A673 (cell line): ENCODE results near the gene MTCH1. TPM values are rescaled to one million over a fixed set of nuclear protein-coding genes. Genes with fewer than 3 reads are reported as not detected.

Experiments
- BruUV-seq: library from RNA; stranded (reverse); fragments of 400-500 nt; replicated peaks from 2 replicates; lab custom pipeline; 2021; lab: Mats Ljungman, UMichigan
- CTCF ChIA-PET: fragments of 300-600 bp; sonication (Branson Sonifier 250); formaldehyde crosslinking; loops from one replicate; lab custom pipeline; 2022; ENCODE audit warnings: antibody characterized with exemption; lab: Charles Lee
- POLR2A ChIA-PET: fragments of 300-600 bp; sonication (Branson Sonifier 250); formaldehyde crosslinking; loops from one replicate; lab custom pipeline; 2022; ENCODE audit warnings: antibody characterized with exemption; ENCODE audit not compliant: low non-redundant PET; lab: Charles Lee
- DNase-seq: peaks from one replicate; pipeline ENCODE4 v3.0.0-alpha.2; 2015; ENCODE audit warnings: low spot score
- H3K27ac ChIP-seq: fragments of 200-600 bp; sonication (generic); 2 replicates; pipeline ENCODE4 v1.5.1; 2016; ENCODE audit warnings: mixed run types, low read depth, mild to moderate bottlenecking, mixed read lengths, antibody characterized with exemption, low read length; ENCODE audit not compliant: poor library complexity, severe bottlenecking
- H3K27me3 ChIP-seq: fragments of 200-600 bp; sonication (generic); replicated peaks from 2 replicates; pipeline ENCODE4 v1.6.1; 2017; ENCODE audit warnings: mixed run types, low read depth, mild to moderate bottlenecking, mixed read lengths, antibody characterized with exemption, low read length; ENCODE audit not compliant: insufficient read depth, poor library complexity
- H3K36me3 ChIP-seq: fragments of 200-600 bp; sonication (generic); 2 replicates; pipeline ENCODE4 v1.6.1; 2016; ENCODE audit warnings: mixed run types, mild to moderate bottlenecking, mixed read lengths, antibody characterized with exemption, low read length; ENCODE audit not compliant: insufficient read depth, poor library complexity, severe bottlenecking
- H3K4me1 ChIP-seq: fragments of 200-600 bp; sonication (generic); 2 replicates; pipeline ENCODE4 v1.6.1; 2017; ENCODE audit warnings: mixed run types, mild to moderate bottlenecking, mixed read lengths, antibody characterized with exemption, low read length; ENCODE audit not compliant: insufficient read depth, poor library complexity, severe bottlenecking
- H3K4me3 ChIP-seq: fragments of 200-600 bp; sonication (generic); 2 replicates; pipeline ENCODE4 v1.5.1; 2016; ENCODE audit warnings: low read depth, mixed run types, mild to moderate bottlenecking, mixed read lengths, low read length; ENCODE audit not compliant: poor library complexity, severe bottlenecking
- H3K9me3 ChIP-seq: fragments of 200-600 bp; sonication (generic); 2 replicates; pipeline ENCODE4 v1.6.1; 2016; ENCODE audit warnings: mixed run types, low read depth, mild to moderate bottlenecking, mixed read lengths, antibody characterized with exemption, low read length; ENCODE audit not compliant: poor library complexity, severe bottlenecking
- EZH2 ChIP-seq: fragments of 200-600 bp; sonication (generic); IDR thresholded peaks from 2 replicates; pipeline ENCODE4 v1.6.1; 2017; ENCODE audit warnings: borderline replicate concordance, low read depth, mild to moderate bottlenecking, mixed read lengths, antibody characterized with exemption, low read length; ENCODE audit not compliant: poor library complexity, severe bottlenecking
- intact Hi-C: fragments of 100-400 bp; cut with micrococcal nuclease; formaldehyde crosslinking; loops from one replicate; pipeline ENCODE4 v1.10.0; 2022; ENCODE audit not compliant: unreplicated experiment
- total RNA-seq: library from RNA; stranded (reverse); gene quantifications from 2 replicates; pipeline ENCODE4 v1.2.3, GENCODE V29; 2021
- TF ChIP-seq, protein P1 (sequence below): fragments of 300-800, 200-600 bp; sonication (generic); conservative IDR thresholded peaks from 2 replicates; pipeline ENCODE4 v1.5.1; 2017; ENCODE audit warnings: low read depth, mild to moderate bottlenecking, antibody characterized with exemption, low read length, moderate library complexity, mixed read lengths

MTCH1 gene
- total RNA-seq, 1 experiment from 2014 or later = 242 TPM

- TF ChIP-seq EZH2 = no peak
- TF ChIP-seq, protein P1, sequence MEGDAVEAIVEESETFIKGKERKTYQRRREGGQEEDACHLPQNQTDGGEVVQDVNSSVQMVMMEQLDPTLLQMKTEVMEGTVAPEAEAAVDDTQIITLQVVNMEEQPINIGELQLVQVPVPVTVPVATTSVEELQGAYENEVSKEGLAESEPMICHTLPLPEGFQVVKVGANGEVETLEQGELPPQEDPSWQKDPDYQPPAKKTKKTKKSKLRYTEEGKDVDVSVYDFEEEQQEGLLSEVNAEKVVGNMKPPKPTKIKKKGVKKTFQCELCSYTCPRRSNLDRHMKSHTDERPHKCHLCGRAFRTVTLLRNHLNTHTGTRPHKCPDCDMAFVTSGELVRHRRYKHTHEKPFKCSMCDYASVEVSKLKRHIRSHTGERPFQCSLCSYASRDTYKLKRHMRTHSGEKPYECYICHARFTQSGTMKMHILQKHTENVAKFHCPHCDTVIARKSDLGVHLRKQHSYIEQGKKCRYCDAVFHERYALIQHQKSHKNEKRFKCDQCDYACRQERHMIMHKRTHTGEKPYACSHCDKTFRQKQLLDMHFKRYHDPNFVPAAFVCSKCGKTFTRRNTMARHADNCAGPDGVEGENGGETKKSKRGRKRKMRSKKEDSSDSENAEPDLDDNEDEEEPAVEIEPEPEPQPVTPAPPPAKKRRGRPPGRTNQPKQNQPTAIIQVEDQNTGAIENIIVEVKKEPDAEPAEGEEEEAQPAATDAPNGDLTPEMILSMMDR = no peak
- intact Hi-C loops = no loop called here
- Histone ChIP-seq H3K4me1 (no peaks in the 10 kb centered on the region), H3K9me3 (no peaks in the 10 kb centered on the region), H3K27me3 (no peaks in the 10 kb centered on the region), H3K4me3 (no peak overlapping the region), H3K36me3 (peaks cover 72% of the 10 kb centered on the region), H3K27ac (no peak overlapping the region)
- POLR2A ChIA-PET = no interaction called here
- BruUV-seq = no TSS peak
- CTCF ChIA-PET = interaction anchor here (0.6 to 1.0 kb wide), 4 partner anchors 9 to 389 kb away, joined by 3 to 5 read pairs (median 4); partner anchors contain the start of gene MTCH1
- no peak for DNase-seq
Measured at GRCh38 chr6:36976931-36977330, 9.1 kb downstream of the MTCH1 start.

- no TSS peak for BruUV-seq
- intact Hi-C loops = no loop called here
- POLR2A ChIA-PET = no interaction called here
- peaks cover 76% of the 10 kb centered on the region for H3K36me3 ChIP-seq
- CTCF ChIA-PET = no interaction called here
- H3K4me1 ChIP-seq = no peaks in the 10 kb centered on the region
- H3K27me3 ChIP-seq = no peaks in the 10 kb centered on the region
- no peak for DNase-seq
- no peak overlapping the region for H3K27ac ChIP-seq
- no peak for TF ChIP-seq EZH2
- TF ChIP-seq, protein P1 = no peak
- no peak overlapping the region for H3K4me3 ChIP-seq
- H3K9me3 ChIP-seq = no peaks in the 10 kb centered on the region
Measured at GRCh38 chr6:36976509-36976908, 9.5 kb downstream of the MTCH1 start.

DNA sequence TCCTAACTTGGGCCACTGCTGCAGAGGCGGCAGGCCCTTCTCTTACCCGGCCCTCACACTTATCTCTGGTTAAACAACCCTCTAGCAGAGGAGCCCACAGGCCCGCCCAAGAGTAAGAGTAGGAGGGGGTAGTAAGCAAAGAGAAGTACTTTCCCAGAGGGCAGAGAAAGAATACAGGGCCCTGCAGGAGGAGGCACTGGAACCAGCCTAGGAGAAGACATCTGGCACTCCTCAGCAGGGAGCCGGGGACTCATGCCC is 10.1 kb downstream of the MTCH1 start:
- peaks cover 82% of the 10 kb centered on the region for H3K36me3 ChIP-seq

More for the DNA sequence above, 10.1 kb downstream of the MTCH1 start:
- Histone ChIP-seq H3K4me1 (no peaks in the 10 kb centered on the region), H3K27me3 (no peaks in the 10 kb centered on the region), H3K27ac (no peak overlapping the region), H3K9me3 (no peaks in the 10 kb centered on the region), H3K4me3 (no peak overlapping the region)
- ChIA-PET POLR2A (no interaction called here), CTCF (no interaction called here)
- TF ChIP-seq, protein P1 = no peak
- TF ChIP-seq EZH2 = no peak
- intact Hi-C loops = no loop called here
- DNase-seq = no peak
- BruUV-seq = no TSS peak
